Measurements from ENCODE around the gene MINPP1. TPM values are rescaled to one million over a fixed set of nuclear protein-coding genes. Genes with fewer than 3 reads are reported as not detected.

Gene MINPP1
- total RNA-seq, 1 experiment from 2014 or later, result 12.2 TPM

DNA sequence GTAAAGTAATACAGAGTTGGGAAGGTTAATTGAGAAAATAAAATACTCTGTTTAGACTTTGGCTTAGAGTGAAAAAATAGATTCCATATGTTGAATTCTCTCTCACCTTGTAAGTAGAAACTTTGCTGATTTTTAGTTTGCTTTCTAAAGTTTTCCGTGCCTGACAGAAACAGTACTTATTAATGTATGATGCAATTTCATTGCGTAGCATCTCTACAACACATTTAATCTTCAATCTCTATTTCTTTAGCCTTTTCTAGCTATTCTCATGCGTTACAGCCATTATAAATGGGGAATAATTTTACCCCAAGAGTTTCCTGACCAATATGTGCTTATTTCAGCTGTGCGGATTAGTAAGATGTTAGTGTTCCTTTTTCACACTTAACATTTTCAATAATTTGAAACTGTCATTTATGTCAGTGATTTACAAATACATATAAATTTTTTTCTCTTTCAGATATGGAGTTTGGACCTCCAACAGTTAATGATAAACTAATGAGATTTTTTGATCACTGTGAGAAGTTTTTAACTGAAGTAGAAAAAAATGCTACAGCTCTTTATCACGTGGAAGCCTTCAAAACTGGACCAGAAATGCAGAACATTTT is 3.3 kb downstream of the MINPP1 start:
- no peak overlapping the region for H2AFZ ChIP-seq (ENCODE audit: low read length)
- H3K9ac ChIP-seq (ENCODE audit: low read length), result no peak overlapping the region
- H3K4me2 ChIP-seq (ENCODE audit: low read depth, low read length, poor library complexity, severe bottlenecking), result peak overlapping the region; percentile 92
- H3K4me1 ChIP-seq (ENCODE audit: low read length), result peaks cover 24% of the 10 kb centered on the region
- no peak for DNase-seq
- no peak overlapping the region for H3K4me3 ChIP-seq (ENCODE audit: low read length)
- H3K36me3 ChIP-seq (ENCODE audit: insufficient read depth, low read length), result peaks cover 18% of the 10 kb centered on the region; the same call in 1 of the 2 replicates
- no peaks in the 10 kb centered on the region for H3K9me2 ChIP-seq (replicated peaks; ENCODE audit: insufficient read depth, low read length)
- no peaks in the 10 kb centered on the region for H4K20me1 ChIP-seq (ENCODE audit: insufficient read depth, low read depth, low read length)
- peaks cover 57% of the 10 kb centered on the region for H3K79me2 ChIP-seq (ENCODE audit: low read length)
- H3K27ac ChIP-seq (ENCODE audit: low read length), result no peak overlapping the region
- H3K27me3 ChIP-seq (ENCODE audit: low read length), result no peaks in the 10 kb centered on the region
- no peaks in the 10 kb centered on the region for H3K9me3 ChIP-seq (ENCODE audit: low read length)

DNA sequence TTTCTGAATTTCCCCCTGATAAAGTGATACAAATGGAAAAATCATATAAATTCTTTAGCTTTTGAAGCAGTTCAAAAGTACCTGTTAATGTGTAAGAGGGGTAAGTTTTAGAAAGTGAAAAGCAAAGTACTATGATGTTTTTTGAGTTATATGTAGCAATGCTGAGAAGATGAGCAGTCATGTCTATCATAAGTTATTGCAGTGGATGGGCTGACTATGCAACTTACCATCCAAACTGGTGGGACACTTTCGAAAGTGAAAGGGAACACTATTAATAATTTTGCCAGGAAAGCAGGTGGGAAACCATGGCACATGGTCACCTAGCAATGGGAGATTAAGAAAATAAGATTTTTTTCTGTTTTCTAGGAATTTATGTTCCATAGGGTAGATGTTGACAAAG is 4.1 kb downstream of the MINPP1 start:
- H3K4me2 ChIP-seq (ENCODE audit: low read depth, low read length, poor library complexity, severe bottlenecking), result no peak overlapping the region
- no peaks in the 10 kb centered on the region for H3K27me3 ChIP-seq (ENCODE audit: low read length)
- no peak overlapping the region for H3K27ac ChIP-seq (ENCODE audit: low read length)
- no peak for DNase-seq
- H3K79me2 ChIP-seq (ENCODE audit: low read length), result peaks cover 57% of the 10 kb centered on the region
- no peaks in the 10 kb centered on the region for H3K9me3 ChIP-seq (ENCODE audit: low read length)
- H3K9ac ChIP-seq (ENCODE audit: low read length), result no peak overlapping the region
- H3K4me3 ChIP-seq (ENCODE audit: low read length), result no peak overlapping the region
- no peaks in the 10 kb centered on the region for H4K20me1 ChIP-seq (ENCODE audit: insufficient read depth, low read depth, low read length)
- H3K4me1 ChIP-seq (ENCODE audit: low read length), result peaks cover 22% of the 10 kb centered on the region
- peaks cover 24% of the 10 kb centered on the region; the same call in 1 of the 2 replicates for H3K36me3 ChIP-seq (ENCODE audit: insufficient read depth, low read length)
- H2AFZ ChIP-seq (ENCODE audit: low read length), result no peak overlapping the region
- no peaks in the 10 kb centered on the region for H3K9me2 ChIP-seq (replicated peaks; ENCODE audit: insufficient read depth, low read length)

DNA sequence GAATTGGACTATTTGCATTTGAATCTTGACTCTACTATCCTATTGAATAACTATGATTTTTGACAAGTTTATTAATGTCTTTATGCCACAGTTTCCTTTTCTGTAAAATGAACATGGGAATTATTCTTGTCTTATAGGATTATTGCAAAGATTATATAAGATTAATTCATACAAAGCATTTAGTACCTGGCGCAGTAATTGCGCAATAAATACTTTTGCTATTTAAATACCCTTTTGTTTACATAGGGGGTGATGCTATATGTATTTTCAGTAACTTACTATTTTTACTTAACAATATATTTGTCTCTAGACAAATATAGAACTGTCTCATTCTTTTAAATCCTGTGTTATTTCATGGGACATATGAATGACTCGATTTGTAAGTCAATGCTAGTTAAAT is 5.3 kb downstream of the MINPP1 start:
- Histone ChIP-seq H3K4me2 (ENCODE audit: low read depth, low read length, poor library complexity, severe bottlenecking) (no peak overlapping the region), H3K27ac (ENCODE audit: low read length) (no peak overlapping the region), H3K9ac (ENCODE audit: low read length) (no peak overlapping the region), H3K36me3 (ENCODE audit: insufficient read depth, low read length) (peaks cover 29% of the 10 kb centered on the region), H3K27me3 (ENCODE audit: low read length) (no peaks in the 10 kb centered on the region), H3K9me3 (ENCODE audit: low read length) (no peaks in the 10 kb centered on the region), H3K4me1 (ENCODE audit: low read length) (peaks cover 18% of the 10 kb centered on the region), H3K9me2 (replicated peaks; ENCODE audit: insufficient read depth, low read length) (no peaks in the 10 kb centered on the region), H2AFZ (ENCODE audit: low read length) (no peak overlapping the region), H3K79me2 (ENCODE audit: low read length) (peaks cover 56% of the 10 kb centered on the region), H3K4me3 (ENCODE audit: low read length) (no peak overlapping the region), H4K20me1 (ENCODE audit: insufficient read depth, low read depth, low read length) (no peaks in the 10 kb centered on the region)
- no peak for DNase-seq

DNA sequence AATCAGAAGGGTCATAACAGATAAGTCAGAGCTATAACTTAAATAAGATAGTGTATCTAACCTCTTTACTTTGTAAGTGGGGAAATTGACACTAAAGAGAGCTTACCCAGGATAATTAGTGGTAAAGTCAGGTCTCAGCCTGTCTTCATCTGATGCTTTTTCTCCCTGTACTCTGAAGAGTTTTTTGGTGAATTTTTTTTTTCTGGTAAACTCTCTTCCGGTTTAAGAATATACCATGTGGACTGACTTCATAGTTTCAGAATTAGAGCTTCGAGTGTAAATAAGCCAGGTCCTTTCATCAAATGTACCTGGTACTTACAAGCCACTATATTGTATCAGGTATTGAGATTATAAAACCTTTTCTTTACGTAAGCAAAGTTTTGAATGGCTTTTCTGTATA is 6.8 kb downstream of the MINPP1 start:
- Histone ChIP-seq H3K4me1 (ENCODE audit: low read length) (peaks cover 13% of the 10 kb centered on the region), H3K27me3 (ENCODE audit: low read length) (no peaks in the 10 kb centered on the region), H4K20me1 (ENCODE audit: insufficient read depth, low read depth, low read length) (no peaks in the 10 kb centered on the region), H3K4me2 (ENCODE audit: low read depth, low read length, poor library complexity, severe bottlenecking) (no peak overlapping the region), H3K4me3 (ENCODE audit: low read length) (no peak overlapping the region), H3K9me2 (replicated peaks; ENCODE audit: insufficient read depth, low read length) (no peaks in the 10 kb centered on the region), H3K27ac (ENCODE audit: low read length) (no peak overlapping the region), H2AFZ (ENCODE audit: low read length) (no peak overlapping the region), H3K9ac (ENCODE audit: low read length) (no peak overlapping the region), H3K79me2 (ENCODE audit: low read length) (peaks cover 41% of the 10 kb centered on the region), H3K9me3 (ENCODE audit: low read length) (no peaks in the 10 kb centered on the region), H3K36me3 (ENCODE audit: insufficient read depth, low read length) (peaks cover 29% of the 10 kb centered on the region)
- DNase-seq, result no peak

DNA sequence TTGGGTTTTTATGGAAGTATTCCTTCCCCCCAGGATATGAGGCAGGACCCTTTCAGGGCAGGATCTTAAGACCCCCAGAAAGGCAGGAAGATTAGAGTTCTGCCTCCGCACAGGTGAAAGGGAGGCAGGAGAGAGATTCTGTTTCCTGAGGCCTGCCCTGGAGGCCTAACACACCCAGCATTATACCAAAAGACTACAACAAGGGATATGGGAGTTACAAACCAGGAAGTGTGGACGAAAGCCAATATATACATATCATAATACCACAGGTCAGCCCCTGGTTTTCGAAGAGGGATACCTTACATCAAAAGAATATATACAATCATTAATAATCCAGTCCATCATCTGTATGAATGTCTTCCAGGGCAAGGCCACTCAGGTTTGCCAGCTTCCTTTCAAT is 14.2 kb downstream of the MINPP1 start:
- no peaks in the 10 kb centered on the region for H3K9me3 ChIP-seq (ENCODE audit: low read length)
- H3K36me3 ChIP-seq (ENCODE audit: insufficient read depth, low read length), result peaks cover 7% of the 10 kb centered on the region
- H3K9ac ChIP-seq (ENCODE audit: low read length), result no peak overlapping the region
- H3K79me2 ChIP-seq (ENCODE audit: low read length), result peaks cover 1% of the 10 kb centered on the region; the same call in 1 of the 2 replicates
- DNase-seq, result no peak
- H4K20me1 ChIP-seq (ENCODE audit: insufficient read depth, low read depth, low read length), result no peaks in the 10 kb centered on the region
- H3K27me3 ChIP-seq (ENCODE audit: low read length), result no peaks in the 10 kb centered on the region
- H3K4me2 ChIP-seq (ENCODE audit: low read depth, low read length, poor library complexity, severe bottlenecking), result no peak overlapping the region
- H3K9me2 ChIP-seq (replicated peaks; ENCODE audit: insufficient read depth, low read length), result no peaks in the 10 kb centered on the region
- H2AFZ ChIP-seq (ENCODE audit: low read length), result no peak overlapping the region
- H3K4me1 ChIP-seq (ENCODE audit: low read length), result no peaks in the 10 kb centered on the region
- H3K27ac ChIP-seq (ENCODE audit: low read length), result no peak overlapping the region
- H3K4me3 ChIP-seq (ENCODE audit: low read length), result no peak overlapping the region

DNA sequence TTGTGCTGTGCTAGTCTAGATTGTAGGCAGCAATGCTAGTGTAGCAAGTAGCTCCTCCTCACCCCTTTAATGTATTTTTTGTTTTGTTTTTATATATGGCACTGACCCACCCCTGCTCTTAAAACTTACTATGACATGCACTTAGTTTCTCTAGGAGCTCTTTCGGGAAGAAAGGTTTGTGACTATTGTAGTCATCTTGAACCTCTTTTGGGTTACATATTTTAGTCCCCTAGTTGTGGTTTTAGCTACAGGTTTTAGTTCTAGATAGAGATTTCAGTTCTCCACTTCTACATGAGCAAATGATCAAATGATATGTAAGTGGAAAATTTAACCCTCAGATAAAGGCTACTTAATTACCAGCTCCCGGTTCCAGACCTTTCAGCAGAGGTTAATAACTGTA is 14.9 kb downstream of the MINPP1 start:
- peaks cover 6% of the 10 kb centered on the region for H3K36me3 ChIP-seq (ENCODE audit: insufficient read depth, low read length)
- no peak for DNase-seq
- no peaks in the 10 kb centered on the region for H3K27me3 ChIP-seq (ENCODE audit: low read length)
- H2AFZ ChIP-seq (ENCODE audit: low read length), result no peak overlapping the region
- H3K4me2 ChIP-seq (ENCODE audit: low read depth, low read length, poor library complexity, severe bottlenecking), result no peak overlapping the region
- no peak overlapping the region for H3K4me3 ChIP-seq (ENCODE audit: low read length)
- peaks cover 8% of the 10 kb centered on the region; the same call in 1 of the 2 replicates for H3K79me2 ChIP-seq (ENCODE audit: low read length)
- no peak overlapping the region for H3K27ac ChIP-seq (ENCODE audit: low read length)
- H3K9me2 ChIP-seq (replicated peaks; ENCODE audit: insufficient read depth, low read length), result no peaks in the 10 kb centered on the region
- H3K9ac ChIP-seq (ENCODE audit: low read length), result no peak overlapping the region
- no peaks in the 10 kb centered on the region for H4K20me1 ChIP-seq (ENCODE audit: insufficient read depth, low read depth, low read length)
- no peaks in the 10 kb centered on the region for H3K4me1 ChIP-seq (ENCODE audit: low read length)
- H3K9me3 ChIP-seq (ENCODE audit: low read length), result no peaks in the 10 kb centered on the region

DNA sequence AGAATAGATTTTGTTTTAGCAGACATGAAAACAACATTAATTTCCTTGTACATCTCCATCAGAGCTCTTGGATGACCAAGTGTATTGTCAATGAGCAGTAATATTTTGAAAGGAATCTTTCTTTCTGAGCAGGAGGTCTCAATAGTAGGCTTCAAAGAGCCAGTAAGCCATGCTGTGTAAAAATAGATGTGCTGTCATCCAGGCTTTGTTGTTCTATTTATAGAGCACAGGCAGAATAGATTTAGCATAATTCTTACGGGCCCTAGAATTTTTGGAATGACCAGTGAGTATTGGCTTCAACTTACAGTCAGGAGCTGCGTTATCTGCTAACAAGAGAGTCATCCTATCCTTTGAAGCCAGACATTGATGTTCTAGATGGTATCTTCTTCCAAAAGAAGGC is 19.0 kb downstream of the MINPP1 start:
- H4K20me1 ChIP-seq (ENCODE audit: insufficient read depth, low read depth, low read length), result no peaks in the 10 kb centered on the region
- H3K79me2 ChIP-seq (ENCODE audit: low read length), result peaks cover 16% of the 10 kb centered on the region
- DNase-seq, result no peak
- H3K4me3 ChIP-seq (ENCODE audit: low read length), result no peak overlapping the region
- no peaks in the 10 kb centered on the region for H3K9me2 ChIP-seq (replicated peaks; ENCODE audit: insufficient read depth, low read length)
- no peak overlapping the region for H3K27ac ChIP-seq (ENCODE audit: low read length)
- H3K9me3 ChIP-seq (ENCODE audit: low read length), result no peaks in the 10 kb centered on the region
- no peak overlapping the region for H3K9ac ChIP-seq (ENCODE audit: low read length)
- peaks cover 12% of the 10 kb centered on the region for H3K36me3 ChIP-seq (ENCODE audit: insufficient read depth, low read length)
- no peak overlapping the region for H2AFZ ChIP-seq (ENCODE audit: low read length)
- H3K27me3 ChIP-seq (ENCODE audit: low read length), result no peaks in the 10 kb centered on the region
- H3K4me2 ChIP-seq (ENCODE audit: low read depth, low read length, poor library complexity, severe bottlenecking), result no peak overlapping the region
- H3K4me1 ChIP-seq (ENCODE audit: low read length), result no peaks in the 10 kb centered on the region

DNA sequence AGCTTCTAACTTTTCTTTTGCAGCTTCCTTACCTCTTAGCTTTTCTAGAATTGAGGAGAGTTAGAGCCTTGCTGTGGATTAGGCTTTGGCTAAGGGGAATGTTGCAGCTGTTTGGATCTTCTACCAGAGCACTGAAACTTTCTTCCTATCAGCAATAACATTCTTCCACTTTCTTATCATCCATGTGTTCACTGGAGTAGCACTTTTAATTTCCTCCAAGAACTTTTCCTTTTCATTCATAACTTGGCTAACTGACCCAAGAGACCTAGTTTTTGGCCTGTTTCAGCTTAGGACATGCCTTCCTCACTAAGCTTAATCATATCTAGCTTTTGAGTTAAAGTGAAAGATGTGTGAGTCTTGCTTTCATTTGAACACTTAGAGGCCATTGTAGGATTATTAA is 19.6 kb downstream of the MINPP1 start:
- H3K27me3 ChIP-seq (ENCODE audit: low read length), result no peaks in the 10 kb centered on the region
- no peak overlapping the region for H3K27ac ChIP-seq (ENCODE audit: low read length)
- H3K9me2 ChIP-seq (replicated peaks; ENCODE audit: insufficient read depth, low read length), result no peaks in the 10 kb centered on the region
- no peaks in the 10 kb centered on the region for H3K9me3 ChIP-seq (ENCODE audit: low read length)
- H4K20me1 ChIP-seq (ENCODE audit: insufficient read depth, low read depth, low read length), result no peaks in the 10 kb centered on the region
- H3K4me3 ChIP-seq (ENCODE audit: low read length), result no peak overlapping the region
- H2AFZ ChIP-seq (ENCODE audit: low read length), result no peak overlapping the region
- no peak for DNase-seq
- H3K4me2 ChIP-seq (ENCODE audit: low read depth, low read length, poor library complexity, severe bottlenecking), result no peak overlapping the region
- no peaks in the 10 kb centered on the region for H3K4me1 ChIP-seq (ENCODE audit: low read length)
- H3K79me2 ChIP-seq (ENCODE audit: low read length), result peaks cover 16% of the 10 kb centered on the region
- no peak overlapping the region for H3K9ac ChIP-seq (ENCODE audit: low read length)
- H3K36me3 ChIP-seq (ENCODE audit: insufficient read depth, low read length), result peaks cover 12% of the 10 kb centered on the region
